C4-2B (cell line): Measurements from ENCODE around the gene NAV2.

Experiments
- CTCF ChIP-seq: fragments of 450-650 bp; conservative IDR thresholded peaks from 2 replicates; pipeline ENCODE4 v1.5.1; 2017; ENCODE audit warnings: mild to moderate bottlenecking
- ZFX ChIP-seq: fragments of 450-650 bp; IDR thresholded peaks from 2 replicates; pipeline ENCODE4 v1.6.1; 2017

- TF ChIP-seq CTCF (no peak), ZFX (no peak)
Measured at GRCh38 chr11:19715373-19715772, 2.7 kb downstream of the NAV2 start.
